Fibroblast of lung (primary cell): ENCODE measurements around the gene MAML3.

ENCODE experiments used
- CTCF ChIP-seq, 2 donors: IDR thresholded peaks in 1 of 2; conservative IDR thresholded peaks in 1 of 2; 1 replicate in 1 of 2; 2 replicates in 1 of 2; pipeline ENCODE4 v1.5.1; 2011 to 2012; ENCODE audit warnings: low read length in 2 of 2, control low read depth in 1 of 2, inconsistent platforms in 1 of 2, low read depth in 1 of 2, mild to moderate bottlenecking in 1 of 2
- EZH2 ChIP-seq: IDR thresholded peaks from 2 replicates; pipeline ENCODE4 v1.5.1; 2012; ENCODE audit warnings: low read length, control low read depth, mild to moderate bottlenecking; ENCODE audit errors: missing control alignments

- TF ChIP-seq CTCF (conservative IDR thresholded peaks at IDR 0.05 in 1 of 2, IDR thresholded peaks at IDR 0.05 in 1 of 2; ENCODE audit: low read depth in 1 of 2, low read length in 2 of 2), result no peak
- no peak for TF ChIP-seq EZH2
Measured at GRCh38 chr4:139768366-139768765, 385.6 kb downstream of the MAML3 start.
